OCI-LY1 (cell line): ENCODE data around the gene LRRC37A2.
A peak's percentile ranks its signal among the peaks of the same experiment; 100 is the strongest.
"Not testable (repeated sequence)": the region's sequence is repeated elsewhere in the genome, so short reads cannot be mapped to it uniquely, and the experiment has no call there.

ENCODE experiments used
- H2AFZ ChIP-seq: fragments of 200-600 bp; sonication (generic), shearing (Covaris generic); 2 replicates; pipeline ENCODE4 v1.6.0; 2014; ENCODE audit warnings: antibody characterized with exemption, mild to moderate bottlenecking, low read length
- H3F3A ChIP-seq: fragments of 200-600 bp; sonication (generic), shearing (Covaris generic); 2 replicates; pipeline ENCODE4 v1.6.0; 2014; ENCODE audit warnings: mild to moderate bottlenecking, antibody characterized with exemption, low read length, moderate library complexity; ENCODE audit not compliant: insufficient read depth
- H3K27ac ChIP-seq: fragments of 200-600 bp; sonication (generic); 2 replicates; pipeline ENCODE4 v1.5.1; 2014; ENCODE audit warnings: low read length, mixed run types, mild to moderate bottlenecking, low read depth; ENCODE audit not compliant: poor library complexity, severe bottlenecking
- H3K27me3 ChIP-seq: fragments of 200-600 bp; sonication (generic); 2 replicates; pipeline ENCODE4 v1.6.0; 2014; ENCODE audit warnings: antibody characterized with exemption, mild to moderate bottlenecking, low read length, moderate library complexity; ENCODE audit not compliant: insufficient read depth
- H3K36me3 ChIP-seq: fragments of 200-600 bp; sonication (generic); 2 replicates; pipeline ENCODE4 v1.6.1; 2014; ENCODE audit warnings: mild to moderate bottlenecking, antibody characterized with exemption, low read length, moderate library complexity, mixed read lengths; ENCODE audit not compliant: insufficient read depth
- H3K4me1 ChIP-seq: fragments of 200-600 bp; sonication (generic); 2 replicates; pipeline ENCODE4 v1.5.1; 2014; ENCODE audit warnings: mild to moderate bottlenecking, low read length, moderate library complexity; ENCODE audit not compliant: insufficient read depth, severe bottlenecking
- H3K4me2 ChIP-seq: fragments of 200-600 bp; sonication (generic), shearing (Covaris generic); 2 replicates; pipeline ENCODE4 v1.6.1; 2014; ENCODE audit warnings: low read length
- H3K4me3 ChIP-seq: fragments of 200-600 bp; sonication (generic); 2 replicates; pipeline ENCODE4 v1.5.1; 2014; ENCODE audit warnings: low read length, low read depth, mild to moderate bottlenecking, mixed read lengths; ENCODE audit not compliant: poor library complexity, severe bottlenecking
- H3K79me2 ChIP-seq: fragments of 200-600 bp; shearing (Covaris generic); 2 replicates; pipeline ENCODE4 v1.6.1; 2016; ENCODE audit warnings: mixed run types, low read length, mixed read lengths; ENCODE audit not compliant: insufficient read depth
- H3K9ac ChIP-seq: fragments of 200-600 bp; sonication (generic), shearing (Covaris generic); 2 replicates; pipeline ENCODE4 v1.6.1; 2014; ENCODE audit warnings: mild to moderate bottlenecking, low read length, mixed read lengths
- H3K9me2 ChIP-seq: fragments of 200-600 bp; sonication (generic), shearing (Covaris generic); 2 replicates; pipeline ENCODE4 v1.6.1; 2014; ENCODE audit warnings: low read depth, mild to moderate bottlenecking, low read length, mixed read lengths
- H3K9me3 ChIP-seq: fragments of 200-600 bp; shearing (Covaris generic); 2 replicates; pipeline ENCODE4 v1.6.1; 2014; ENCODE audit warnings: low read length, mixed read lengths
- H4K20me1 ChIP-seq: fragments of 200-600 bp; sonication (generic), shearing (Covaris generic); 2 replicates; pipeline ENCODE4 v1.6.0; 2016; ENCODE audit warnings: mild to moderate bottlenecking, low read length; ENCODE audit not compliant: insufficient read depth

Gene LRRC37A2

GRCh38 chr17:46512168-46512567 lies at the start of gene LRRC37A2:
Gene LRRC37A2, plus strand, starts transcription at chr17:46512468. Its CDS starts 245 bp downstream, at chr17:46512713.
- not testable (repeated sequence) for H3K79me2 ChIP-seq, H4K20me1 ChIP-seq, H3K9ac ChIP-seq, H3K4me3 ChIP-seq, H2AFZ ChIP-seq, H3F3A ChIP-seq, H3K9me2 ChIP-seq, H3K9me3 ChIP-seq, H3K4me1 ChIP-seq, H3K27me3 ChIP-seq, H3K4me2 ChIP-seq, H3K27ac ChIP-seq, H3K36me3 ChIP-seq

GRCh38 chr17:46467618-46468017 lies 44.6 kb upstream of the LRRC37A2 start:
- not testable (repeated sequence) for H3K9me2 ChIP-seq, H3K4me3 ChIP-seq, H3K4me2 ChIP-seq, H3K27ac ChIP-seq, H3K36me3 ChIP-seq, H2AFZ ChIP-seq, H3K9me3 ChIP-seq, H3K9ac ChIP-seq, H4K20me1 ChIP-seq, H3K79me2 ChIP-seq, H3K27me3 ChIP-seq, H3F3A ChIP-seq, H3K4me1 ChIP-seq

- H3F3A ChIP-seq, H3K79me2 ChIP-seq, H3K27me3 ChIP-seq, H3K4me2 ChIP-seq, H3K36me3 ChIP-seq, H4K20me1 ChIP-seq, H3K9me2 ChIP-seq, H3K9ac ChIP-seq, H3K4me3 ChIP-seq, H2AFZ ChIP-seq, H3K9me3 ChIP-seq: not testable (repeated sequence)
- peak overlapping the region; percentile 78 for H3K27ac ChIP-seq
- peaks cover 12% of the 10 kb centered on the region for H3K4me1 ChIP-seq
These were observed 37.8 kb upstream of the LRRC37A2 start for GRCh38 chr17:46474489-46474888.

- H3K9me3 ChIP-seq, H3K36me3 ChIP-seq, H4K20me1 ChIP-seq, H3K9me2 ChIP-seq, H3K4me3 ChIP-seq, H3K27me3 ChIP-seq, H3F3A ChIP-seq, H3K79me2 ChIP-seq, H3K4me2 ChIP-seq, H3K9ac ChIP-seq, H2AFZ ChIP-seq: not testable (repeated sequence)
- H3K4me1 ChIP-seq, result peaks cover 12% of the 10 kb centered on the region
- peak overlapping the region; percentile 78 for H3K27ac ChIP-seq
These were observed 36.7 kb upstream of the LRRC37A2 start for GRCh38 chr17:46475583-46475982.

GRCh38 chr17:46478823-46479222 lies 33.4 kb upstream of the LRRC37A2 start:
- H3K4me3 ChIP-seq, H3K27me3 ChIP-seq, H4K20me1 ChIP-seq, H3K36me3 ChIP-seq, H3K9ac ChIP-seq, H3K9me2 ChIP-seq, H3K9me3 ChIP-seq, H3K4me2 ChIP-seq, H3F3A ChIP-seq, H3K79me2 ChIP-seq, H2AFZ ChIP-seq: not testable (repeated sequence)
- Histone ChIP-seq H3K27ac (peak overlapping the region; percentile 67), H3K4me1 (peaks cover 10% of the 10 kb centered on the region)

- not testable (repeated sequence) for H3K36me3 ChIP-seq, H3K4me3 ChIP-seq, H3K79me2 ChIP-seq, H3K27me3 ChIP-seq, H3F3A ChIP-seq, H3K27ac ChIP-seq, H3K9ac ChIP-seq, H3K4me2 ChIP-seq, H3K9me2 ChIP-seq, H3K4me1 ChIP-seq, H3K9me3 ChIP-seq, H2AFZ ChIP-seq, H4K20me1 ChIP-seq
These were observed 31.0 kb upstream of the LRRC37A2 start for GRCh38 chr17:46481310-46481709.

- H3K9ac ChIP-seq, H4K20me1 ChIP-seq, H3K27me3 ChIP-seq, H3K4me1 ChIP-seq, H3F3A ChIP-seq, H3K79me2 ChIP-seq, H3K9me2 ChIP-seq, H2AFZ ChIP-seq, H3K36me3 ChIP-seq, H3K27ac ChIP-seq, H3K4me2 ChIP-seq, H3K4me3 ChIP-seq, H3K9me3 ChIP-seq: not testable (repeated sequence)
These were observed 20.2 kb upstream of the LRRC37A2 start for GRCh38 chr17:46492021-46492420.

GRCh38 chr17:46499437-46500139 lies 12.7 kb upstream of the LRRC37A2 start:
- H2AFZ ChIP-seq, H3K27ac ChIP-seq, H3K9me3 ChIP-seq, H3F3A ChIP-seq, H3K4me1 ChIP-seq, H3K9me2 ChIP-seq, H3K27me3 ChIP-seq, H3K4me2 ChIP-seq, H4K20me1 ChIP-seq, H3K4me3 ChIP-seq, H3K36me3 ChIP-seq, H3K9ac ChIP-seq, H3K79me2 ChIP-seq: not testable (repeated sequence)
